NT2/D1 (cell line): ENCODE data around the gene DYNLRB2.

Experiments used
- DNase-seq: peaks from one replicate; pipeline ENCODE4 v3.0.0-alpha.2; 2011; ENCODE audit warnings: low read depth, low spot score
- H3K27me3 ChIP-seq: 2 replicates; pipeline ENCODE4 v1.6.0; 2011; ENCODE audit warnings: mild to moderate bottlenecking; ENCODE audit not compliant: insufficient read length, insufficient read depth
- H3K36me3 ChIP-seq: 2 replicates; pipeline ENCODE4 v1.6.1; 2011; ENCODE audit warnings: mild to moderate bottlenecking, low read length, mixed read lengths; ENCODE audit not compliant: insufficient read depth, insufficient read length
- H3K4me1 ChIP-seq: 2 replicates; pipeline ENCODE4 v1.5.1; 2011; ENCODE audit not compliant: insufficient read depth, insufficient read length
- H3K4me3 ChIP-seq: 2 replicates; pipeline ENCODE4 v1.5.1; 2011; ENCODE audit warnings: low read depth; ENCODE audit not compliant: insufficient read length
- H3K9ac ChIP-seq: 2 replicates; pipeline ENCODE4 v1.6.0; 2011; ENCODE audit warnings: low read depth; ENCODE audit not compliant: insufficient read length
- H3K9me3 ChIP-seq: 2 replicates; pipeline ENCODE4 v1.5.1; 2011; ENCODE audit warnings: mild to moderate bottlenecking, low read length; ENCODE audit not compliant: insufficient read depth
- SUZ12 ChIP-seq: IDR thresholded peaks from 2 replicates; pipeline ENCODE4 v1.6.1; 2011; ENCODE audit not compliant: insufficient read length, insufficient read depth; ENCODE audit errors: extremely low read depth
- YY1 ChIP-seq: IDR thresholded peaks from 2 replicates; pipeline ENCODE4 v1.6.1; 2011; ENCODE audit not compliant: insufficient read length, insufficient read depth
- ZNF274 ChIP-seq: IDR thresholded peaks from 2 replicates; pipeline ENCODE4 v1.6.1; 2011; ENCODE audit warnings: mild to moderate bottlenecking, low read depth, low read length

DYNLRB2 gene

DNA sequence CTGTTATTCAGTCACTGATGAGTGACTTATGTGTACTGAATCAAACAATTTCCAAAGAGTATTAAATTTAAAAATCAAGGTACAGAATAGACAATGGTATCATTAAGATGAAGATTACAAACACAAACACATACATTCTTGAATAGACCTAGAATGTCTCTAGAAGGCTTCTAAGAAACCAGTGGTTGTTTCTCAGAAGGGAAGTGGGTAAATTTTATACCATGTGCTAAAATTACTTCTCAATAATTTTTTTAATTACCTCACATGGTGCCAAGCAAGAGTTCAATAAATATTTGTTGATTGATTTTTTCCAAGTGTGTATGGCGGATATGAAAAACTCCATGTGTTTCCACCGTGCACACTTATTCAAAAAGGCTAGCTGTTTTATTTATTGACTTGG is 6.4 kb downstream of the DYNLRB2 start:
- H3K9ac ChIP-seq: no peak overlapping the region
- no peak for DNase-seq
- no peak for TF ChIP-seq SUZ12
- no peak for TF ChIP-seq ZNF274
- no peak for TF ChIP-seq YY1
- no peak overlapping the region for H3K4me3 ChIP-seq
- no peaks in the 10 kb centered on the region for H3K9me3 ChIP-seq
- no peaks in the 10 kb centered on the region for H3K36me3 ChIP-seq
- H3K27me3 ChIP-seq: peaks cover 11% of the 10 kb centered on the region
- H3K4me1 ChIP-seq: no peaks in the 10 kb centered on the region

DNA sequence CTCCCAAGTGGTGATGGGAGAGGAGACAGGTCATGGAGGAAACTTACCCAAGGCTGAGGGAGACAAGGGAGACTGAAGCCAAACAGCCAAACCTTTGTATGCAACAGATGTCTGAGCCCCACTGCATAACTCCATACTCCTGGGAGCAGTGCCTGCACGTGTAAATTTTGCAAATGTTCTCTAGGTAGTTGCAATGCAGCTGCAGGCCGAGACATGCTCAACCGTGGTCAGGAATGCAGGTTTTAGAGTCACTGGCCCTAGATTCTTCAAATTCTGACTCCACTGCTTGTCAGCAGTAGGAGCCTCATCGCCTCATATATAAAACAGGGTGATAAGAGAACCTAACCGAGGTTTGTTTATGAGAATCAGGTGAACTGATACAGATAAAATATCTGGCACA is 11.5 kb downstream of the DYNLRB2 start:
- Histone ChIP-seq H3K9ac (no peak overlapping the region), H3K36me3 (no peaks in the 10 kb centered on the region), H3K27me3 (no peaks in the 10 kb centered on the region), H3K9me3 (no peaks in the 10 kb centered on the region), H3K4me1 (no peaks in the 10 kb centered on the region), H3K4me3 (no peak overlapping the region)
- no peak for DNase-seq
- TF ChIP-seq YY1 (no peak), SUZ12 (no peak), ZNF274 (no peak)

DNA sequence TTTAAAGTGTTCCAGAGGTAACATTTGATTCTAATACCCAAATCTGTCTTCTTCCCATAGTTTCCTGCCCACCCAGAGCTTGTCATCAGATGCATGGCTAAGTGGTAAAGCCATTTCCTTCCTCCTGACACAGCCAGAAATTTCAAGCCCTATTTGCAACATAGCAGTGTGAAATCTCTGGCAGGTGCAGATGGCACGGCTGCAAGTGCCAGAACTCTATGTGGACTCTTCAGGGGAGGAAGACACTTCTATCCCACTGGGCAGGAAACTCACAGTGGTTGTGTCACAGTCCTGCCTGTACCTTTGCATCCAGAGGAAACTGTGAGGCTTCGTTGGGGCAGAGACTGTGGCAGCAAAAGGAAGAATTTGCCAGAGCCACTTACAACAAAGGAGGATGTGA is 13.2 kb downstream of the DYNLRB2 start:
- Histone ChIP-seq H3K9me3 (no peaks in the 10 kb centered on the region), H3K9ac (no peak overlapping the region), H3K4me3 (no peak overlapping the region), H3K4me1 (no peaks in the 10 kb centered on the region), H3K36me3 (no peaks in the 10 kb centered on the region), H3K27me3 (no peaks in the 10 kb centered on the region)
- TF ChIP-seq ZNF274 (no peak), YY1 (no peak), SUZ12 (no peak)
- no peak for DNase-seq

DNA sequence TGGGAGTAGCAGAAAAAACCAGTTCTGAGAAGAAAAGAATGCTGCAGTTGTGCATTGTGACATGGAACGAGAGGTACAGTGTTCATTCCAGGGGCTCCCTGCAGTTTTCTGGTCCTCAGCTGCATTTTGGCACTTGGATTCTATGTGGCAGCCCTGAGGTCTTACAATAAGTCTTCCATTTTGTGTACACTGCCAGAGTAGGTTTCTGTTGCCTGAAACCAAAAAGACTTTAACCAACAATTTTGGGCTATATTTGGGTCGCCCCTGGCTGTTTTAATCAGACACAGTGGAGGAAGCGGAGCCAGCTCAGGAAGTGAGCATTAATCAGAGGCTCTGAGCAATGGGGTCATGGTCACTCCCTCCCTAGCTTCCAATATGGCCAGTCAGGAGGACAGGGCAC is 15.7 kb downstream of the DYNLRB2 start:
- H3K9ac ChIP-seq: no peak overlapping the region
- no peak overlapping the region for H3K4me3 ChIP-seq
- no peaks in the 10 kb centered on the region for H3K27me3 ChIP-seq
- no peak for TF ChIP-seq SUZ12
- TF ChIP-seq YY1: no peak
- TF ChIP-seq ZNF274: no peak
- no peak for DNase-seq
- no peaks in the 10 kb centered on the region for H3K4me1 ChIP-seq
- no peaks in the 10 kb centered on the region for H3K36me3 ChIP-seq
- no peaks in the 10 kb centered on the region for H3K9me3 ChIP-seq

DNA sequence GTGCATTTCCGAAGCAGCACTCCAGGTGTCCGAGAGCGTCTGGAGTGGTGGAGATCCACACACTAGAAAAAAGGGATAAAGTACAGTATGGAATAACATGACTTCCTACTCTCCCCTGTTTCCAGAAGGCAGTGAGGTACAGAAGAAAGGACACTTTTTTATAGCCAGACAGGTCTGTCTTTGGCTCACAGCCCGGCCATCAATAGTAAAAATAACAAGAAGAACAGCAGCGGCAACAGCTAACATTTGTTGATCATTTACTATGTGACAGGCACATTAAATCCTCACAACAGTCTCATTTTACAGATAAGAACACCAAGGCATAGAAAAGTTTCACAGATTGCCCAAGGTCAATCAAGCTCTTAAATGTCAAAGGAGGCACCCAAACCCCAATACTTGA is 16.2 kb downstream of the DYNLRB2 start:
- TF ChIP-seq SUZ12: no peak
- no peak for TF ChIP-seq YY1
- Histone ChIP-seq H3K4me1 (no peaks in the 10 kb centered on the region), H3K4me3 (no peak overlapping the region), H3K27me3 (no peaks in the 10 kb centered on the region), H3K9me3 (no peaks in the 10 kb centered on the region), H3K9ac (no peak overlapping the region), H3K36me3 (no peaks in the 10 kb centered on the region)
- DNase-seq: no peak

DNA sequence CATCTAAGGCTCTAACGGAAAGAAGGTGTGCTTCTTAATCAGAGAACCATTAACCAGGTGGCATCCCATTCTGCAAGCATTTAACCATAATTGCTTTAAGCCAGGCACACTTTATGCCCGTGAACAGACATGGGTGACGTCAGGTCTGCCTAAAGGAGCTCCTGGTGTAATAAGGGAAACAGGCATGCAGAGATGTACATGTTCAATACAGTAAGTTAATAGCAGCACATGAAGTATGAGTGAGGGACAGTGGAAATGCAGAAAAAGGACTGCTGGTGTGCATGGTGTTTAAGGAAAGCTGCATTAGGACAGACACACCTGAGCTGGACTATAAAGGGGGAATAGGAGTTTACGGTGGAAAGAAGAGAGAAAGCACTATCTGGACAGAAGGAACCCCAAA is 18.6 kb downstream of the DYNLRB2 start:
- Histone ChIP-seq H3K9me3 (no peaks in the 10 kb centered on the region), H3K36me3 (no peaks in the 10 kb centered on the region), H3K27me3 (no peaks in the 10 kb centered on the region), H3K4me3 (no peak overlapping the region), H3K4me1 (no peaks in the 10 kb centered on the region), H3K9ac (no peak overlapping the region)
- DNase-seq: no peak
- TF ChIP-seq YY1: no peak
- TF ChIP-seq SUZ12: no peak

DNA sequence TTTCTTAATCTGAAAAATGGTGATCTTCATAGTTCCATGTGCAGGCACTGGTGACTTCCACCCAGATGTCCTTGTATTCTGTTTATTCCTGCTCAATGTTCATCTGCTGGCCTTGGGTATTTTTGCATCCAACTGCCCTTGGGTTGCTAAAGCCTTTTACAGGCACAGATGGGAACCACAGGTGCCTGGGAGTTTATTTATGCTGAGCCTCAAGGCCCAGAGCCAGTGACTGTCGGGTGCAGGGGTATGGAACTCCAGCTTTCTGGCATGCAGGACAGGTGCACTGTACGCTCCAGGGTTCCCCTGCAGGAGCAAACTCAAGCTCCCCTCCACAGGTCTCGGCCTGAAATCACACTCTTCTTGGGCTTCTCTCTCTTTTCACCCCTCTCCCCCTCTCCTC is 22.3 kb downstream of the DYNLRB2 start:
- Histone ChIP-seq H3K36me3 (no peaks in the 10 kb centered on the region), H3K4me3 (no peak overlapping the region), H3K4me1 (no peaks in the 10 kb centered on the region), H3K27me3 (no peaks in the 10 kb centered on the region), H3K9ac (no peak overlapping the region), H3K9me3 (no peaks in the 10 kb centered on the region)
- TF ChIP-seq YY1 (no peak), ZNF274 (no peak), SUZ12 (no peak)
- no peak for DNase-seq

DNA sequence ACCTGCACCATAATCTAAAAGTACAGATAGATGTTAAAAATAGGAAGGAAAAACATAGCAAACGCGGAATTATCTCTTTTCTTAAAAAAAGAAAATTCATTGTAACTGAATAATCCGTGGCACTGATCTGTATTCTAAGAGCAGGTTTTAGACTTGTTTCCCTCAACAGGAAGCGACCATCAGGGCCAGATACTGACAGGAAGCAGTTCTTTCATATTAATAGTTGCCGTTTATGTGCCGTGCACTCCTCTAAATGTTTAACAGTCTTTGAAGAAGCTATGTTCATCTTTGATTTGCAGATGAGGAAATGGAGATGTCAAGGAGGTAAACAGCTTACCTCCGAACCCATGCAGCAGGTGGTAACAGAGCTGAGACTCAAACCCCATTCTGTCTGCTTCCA is 23.6 kb downstream of the DYNLRB2 start:
- DNase-seq: no peak
- no peak overlapping the region for H3K9ac ChIP-seq
- H3K9me3 ChIP-seq: no peaks in the 10 kb centered on the region
- no peaks in the 10 kb centered on the region for H3K36me3 ChIP-seq
- H3K27me3 ChIP-seq: no peaks in the 10 kb centered on the region
- no peaks in the 10 kb centered on the region for H3K4me1 ChIP-seq
- TF ChIP-seq SUZ12: no peak
- TF ChIP-seq ZNF274: no peak
- TF ChIP-seq YY1: no peak
- no peak overlapping the region for H3K4me3 ChIP-seq
